NCI-H2171 (cell line): ENCODE results near the gene GCNA.
A peak's percentile ranks its signal among the peaks of the same experiment; 100 is the strongest.

Experiments used
- DNase-seq: peaks from one replicate; lab custom pipeline; 2025; lab: John Stamatoyannopoulos, UW

The GCNA gene, protein sequence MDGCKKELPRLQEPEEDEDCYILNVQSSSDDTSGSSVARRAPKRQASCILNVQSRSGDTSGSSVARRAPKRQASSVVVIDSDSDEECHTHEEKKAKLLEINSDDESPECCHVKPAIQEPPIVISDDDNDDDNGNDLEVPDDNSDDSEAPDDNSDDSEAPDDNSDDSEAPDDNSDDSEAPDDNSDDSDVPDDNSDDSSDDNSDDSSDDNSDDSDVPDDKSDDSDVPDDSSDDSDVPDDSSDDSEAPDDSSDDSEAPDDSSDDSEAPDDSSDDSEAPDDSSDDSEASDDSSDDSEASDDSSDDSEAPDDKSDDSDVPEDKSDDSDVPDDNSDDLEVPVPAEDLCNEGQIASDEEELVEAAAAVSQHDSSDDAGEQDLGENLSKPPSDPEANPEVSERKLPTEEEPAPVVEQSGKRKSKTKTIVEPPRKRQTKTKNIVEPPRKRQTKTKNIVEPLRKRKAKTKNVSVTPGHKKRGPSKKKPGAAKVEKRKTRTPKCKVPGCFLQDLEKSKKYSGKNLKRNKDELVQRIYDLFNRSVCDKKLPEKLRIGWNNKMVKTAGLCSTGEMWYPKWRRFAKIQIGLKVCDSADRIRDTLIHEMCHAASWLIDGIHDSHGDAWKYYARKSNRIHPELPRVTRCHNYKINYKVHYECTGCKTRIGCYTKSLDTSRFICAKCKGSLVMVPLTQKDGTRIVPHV

DNA sequence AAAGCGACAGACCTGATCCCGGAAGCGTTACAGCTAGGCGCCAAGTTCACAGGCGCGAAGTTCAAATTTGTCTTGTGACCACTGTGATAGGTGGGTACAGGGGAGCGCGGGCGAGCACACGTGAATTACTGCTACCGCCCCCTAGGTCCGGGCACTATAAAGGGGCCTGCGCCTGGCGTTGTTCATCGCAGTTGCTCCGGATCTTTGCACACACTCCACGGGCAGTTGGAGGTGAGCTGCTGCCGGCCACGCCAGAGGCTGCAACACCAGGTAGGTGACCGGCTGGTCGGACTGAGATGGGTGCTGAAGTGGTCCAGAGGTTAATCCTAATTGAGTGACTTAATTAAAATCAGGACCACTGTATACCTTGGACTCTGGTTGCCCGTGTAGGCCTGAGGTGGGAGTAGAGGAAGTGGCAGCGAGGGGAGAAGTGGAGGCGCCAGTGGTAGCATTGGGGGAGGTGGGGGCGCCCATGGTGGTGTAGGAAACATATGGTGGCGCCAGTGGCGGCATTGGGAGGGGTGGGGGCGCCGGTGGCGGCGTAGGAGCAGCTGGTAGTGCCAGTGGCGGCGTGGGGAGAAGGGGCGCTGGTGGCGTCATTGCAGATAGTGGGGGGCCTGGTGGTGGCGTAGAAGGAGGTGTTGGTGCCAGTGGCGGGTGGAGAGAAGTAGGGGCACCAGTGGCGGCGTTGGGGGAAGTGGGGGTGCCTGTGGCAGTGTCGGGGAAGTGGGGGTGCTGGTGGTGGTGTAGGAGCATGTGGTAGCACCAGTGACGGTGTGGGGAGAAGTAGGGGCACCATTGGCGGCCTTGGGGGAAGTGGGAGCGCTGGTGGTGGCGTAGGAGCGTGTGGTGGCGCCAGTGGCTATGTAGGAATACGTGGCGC is at the start of gene GCNA:
Gene GCNA (plus strand): TSS at position 185 of the 883 bp plus-strand sequence. CDS start 2,385 bp downstream, outside the sequence.
- no peak for DNase-seq

DNA sequence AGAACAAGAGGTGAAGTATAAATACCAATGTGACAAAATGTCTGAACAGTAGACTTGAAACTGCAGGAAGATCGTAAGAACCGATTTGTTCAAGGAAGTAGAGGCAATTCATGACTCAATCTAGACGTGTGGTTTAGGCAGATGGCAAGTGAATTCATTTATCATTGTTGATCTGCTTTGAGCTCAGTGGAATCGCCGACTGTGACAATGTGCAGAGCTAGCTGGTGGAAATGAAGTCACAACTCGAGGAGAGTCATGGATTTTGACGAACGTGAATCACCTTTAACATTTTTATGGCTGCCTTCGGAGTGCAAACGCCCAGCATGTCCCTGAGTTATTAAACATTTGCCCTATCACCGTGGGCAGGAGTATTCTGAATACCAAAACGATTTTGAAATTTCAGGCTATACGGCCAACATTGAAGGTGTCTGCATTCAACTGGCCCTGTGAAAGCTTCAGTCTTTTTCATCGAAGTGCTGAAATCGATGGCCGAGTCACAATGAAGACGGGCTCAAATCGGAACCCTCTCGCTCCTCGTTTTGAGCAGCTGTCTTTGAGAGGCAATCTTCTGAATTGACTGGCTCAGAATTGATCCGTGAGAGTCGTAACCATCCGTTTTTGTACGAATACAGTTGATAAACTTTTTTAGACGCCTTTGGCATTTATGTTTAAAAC is 46.0 kb upstream of the GCNA start:
- DNase-seq: no peak

DNA sequence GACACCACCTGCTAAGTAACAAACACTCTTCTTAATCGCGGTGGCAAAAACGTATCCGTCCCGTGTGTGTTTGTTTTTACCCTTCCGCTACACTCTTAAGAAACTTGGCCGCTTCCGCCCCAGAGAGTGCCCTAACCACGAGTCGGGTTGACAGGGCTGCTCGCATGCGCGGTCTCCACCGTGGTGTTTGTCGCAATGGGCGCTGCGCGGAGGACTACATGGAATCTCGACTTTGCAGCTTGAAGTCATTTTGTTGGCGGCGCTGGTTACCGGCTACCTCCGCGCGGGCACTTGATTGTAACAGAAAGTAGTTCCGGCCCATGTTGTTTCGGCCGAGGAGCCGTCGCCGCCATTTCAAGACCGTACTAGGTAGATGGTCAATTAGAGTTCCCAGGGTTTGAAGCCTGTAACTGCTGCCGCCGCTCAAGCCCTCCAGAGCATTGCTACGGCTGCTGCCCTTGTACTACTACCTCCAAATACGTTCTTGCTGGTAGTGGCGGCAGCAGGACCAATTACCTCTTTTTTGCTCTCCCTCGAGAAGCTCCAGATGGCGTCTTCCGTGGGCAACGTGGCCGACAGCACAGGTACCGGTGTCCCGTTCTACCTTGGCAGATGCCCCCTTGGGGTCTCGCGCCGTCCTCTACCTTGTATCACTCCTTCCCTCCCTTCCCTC is 45.3 kb upstream of the GCNA start, which contains the start of gene OGT:
Gene OGT (plus strand): TSS at position 352 of the 673 bp plus-strand sequence. CDS start 196 bp downstream, at position 548.
- DNase-seq: peak; percentile 90

DNA sequence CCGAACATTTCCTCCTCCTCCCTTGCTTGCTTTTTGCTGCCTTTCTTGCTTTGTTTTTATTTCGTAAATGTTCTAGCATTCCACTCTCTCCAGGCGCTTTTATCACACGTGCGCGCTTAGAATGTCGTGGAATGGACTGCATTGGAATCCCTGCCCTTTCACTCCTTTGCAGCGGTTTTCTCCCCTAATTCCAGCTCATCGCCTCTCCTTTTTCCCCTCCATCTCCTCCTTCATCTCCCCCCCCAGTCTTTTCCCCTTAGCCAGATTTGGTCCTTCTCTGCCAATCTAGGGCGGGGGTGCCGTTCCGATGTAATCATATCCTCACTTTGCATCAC is 44.8 kb upstream of the GCNA start:
- no peak for DNase-seq

DNA sequence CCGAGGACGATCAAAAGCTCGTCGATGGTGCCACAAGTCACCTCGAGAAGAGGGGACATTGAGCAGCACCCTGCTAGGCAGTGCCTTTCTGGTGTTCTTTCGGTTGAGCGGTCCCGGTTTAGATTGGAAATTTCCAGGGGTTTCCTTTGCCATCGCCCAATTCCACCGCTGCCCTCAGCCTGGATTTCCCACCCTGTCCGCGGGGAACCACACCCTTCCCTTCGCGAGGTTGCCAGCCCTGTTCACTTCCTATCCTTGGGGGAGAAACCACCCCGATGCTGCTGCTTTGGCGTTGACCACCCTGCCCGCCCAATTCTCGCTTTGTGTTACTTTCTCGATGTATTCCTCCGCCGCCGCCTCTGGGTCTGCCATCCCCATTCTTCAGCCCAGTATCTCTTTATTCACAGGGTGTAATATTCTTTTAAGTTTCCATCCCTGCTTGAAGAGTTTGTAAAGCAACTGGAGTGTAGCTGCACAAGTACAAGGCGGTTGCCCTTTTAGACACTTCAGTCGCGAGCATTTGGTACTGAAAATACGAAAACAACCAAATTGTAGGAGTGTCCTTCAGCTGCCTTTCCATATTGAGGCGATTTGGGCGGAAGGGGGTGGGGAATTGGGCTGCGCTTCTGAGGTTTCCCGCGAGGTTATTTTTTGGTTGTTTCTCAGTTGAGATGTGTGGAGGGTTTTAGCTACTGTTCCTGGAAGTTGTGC is 44.2 kb upstream of the GCNA start:
- DNase-seq: peak; percentile 40

DNA sequence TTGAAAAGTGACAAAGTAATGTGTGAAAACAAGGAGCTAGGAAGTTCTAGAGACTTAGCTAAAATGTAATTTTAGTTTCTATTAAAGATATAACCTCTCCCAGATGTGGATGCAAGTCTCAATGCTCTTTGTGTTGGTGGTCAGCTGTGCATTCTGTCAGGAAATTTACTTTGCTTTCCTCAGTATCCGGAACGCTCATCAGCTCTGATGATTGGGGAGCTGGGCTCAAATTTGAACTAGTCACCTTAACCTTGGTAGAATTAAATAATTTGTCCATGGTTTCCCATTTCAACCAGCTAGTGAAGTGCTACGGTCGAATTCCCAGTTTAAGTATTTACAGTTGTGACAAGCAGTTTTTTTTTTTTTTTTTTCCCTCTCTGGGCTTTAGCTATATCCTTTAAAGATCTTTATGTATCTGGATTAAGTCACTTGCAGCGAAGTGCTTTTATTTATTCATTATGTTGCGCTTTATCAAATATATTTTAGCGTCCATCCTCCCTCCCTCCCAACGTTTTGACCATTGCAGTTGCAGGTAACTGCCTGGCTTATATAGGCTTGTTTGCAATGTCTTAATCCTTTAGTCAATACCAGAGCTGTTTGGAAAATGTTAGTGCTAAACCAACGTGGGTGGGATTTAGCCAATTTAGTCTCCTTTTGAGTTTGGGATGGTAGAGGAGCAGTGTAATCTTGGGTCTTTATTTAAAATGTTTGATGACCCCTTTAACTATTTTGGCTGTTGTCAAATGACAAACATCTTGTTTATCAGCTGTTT is 43.3 kb upstream of the GCNA start:
- no peak for DNase-seq

DNA sequence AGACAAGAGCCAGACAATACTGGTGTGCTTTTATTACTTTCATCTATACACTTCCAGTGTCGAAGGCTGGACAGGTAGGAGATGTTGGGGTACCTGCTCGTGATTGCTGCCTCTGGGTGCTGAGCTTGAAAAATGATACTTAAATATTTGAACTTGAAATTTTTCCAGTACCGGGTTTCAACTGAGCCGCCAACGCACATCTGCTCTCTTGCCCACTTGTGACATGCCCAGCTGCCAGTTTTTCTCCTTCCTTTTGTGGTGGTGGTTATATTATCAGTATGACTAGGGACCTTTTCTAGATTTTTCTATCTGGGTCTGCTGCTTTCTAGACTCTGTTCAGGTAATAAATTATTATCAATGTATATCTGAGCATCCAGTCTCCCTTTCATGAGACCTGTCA is 42.0 kb upstream of the GCNA start:
- DNase-seq: no peak

DNA sequence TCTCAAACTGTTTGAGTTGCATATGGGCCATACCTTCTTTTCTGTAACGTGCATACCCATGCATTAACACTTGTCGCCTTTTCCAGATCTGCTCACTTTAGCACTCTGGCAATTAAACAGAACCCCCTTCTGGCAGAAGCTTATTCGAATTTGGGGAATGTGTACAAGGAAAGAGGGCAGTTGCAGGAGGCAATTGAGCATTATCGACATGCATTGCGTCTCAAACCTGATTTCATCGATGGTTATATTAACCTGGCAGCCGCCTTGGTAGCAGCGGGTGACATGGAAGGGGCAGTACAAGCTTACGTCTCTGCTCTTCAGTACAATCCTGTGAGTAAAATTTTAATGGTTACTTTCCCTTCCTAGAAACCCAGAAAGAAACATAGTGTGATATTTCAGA is 40.5 kb upstream of the GCNA start:
- no peak for DNase-seq

DNA sequence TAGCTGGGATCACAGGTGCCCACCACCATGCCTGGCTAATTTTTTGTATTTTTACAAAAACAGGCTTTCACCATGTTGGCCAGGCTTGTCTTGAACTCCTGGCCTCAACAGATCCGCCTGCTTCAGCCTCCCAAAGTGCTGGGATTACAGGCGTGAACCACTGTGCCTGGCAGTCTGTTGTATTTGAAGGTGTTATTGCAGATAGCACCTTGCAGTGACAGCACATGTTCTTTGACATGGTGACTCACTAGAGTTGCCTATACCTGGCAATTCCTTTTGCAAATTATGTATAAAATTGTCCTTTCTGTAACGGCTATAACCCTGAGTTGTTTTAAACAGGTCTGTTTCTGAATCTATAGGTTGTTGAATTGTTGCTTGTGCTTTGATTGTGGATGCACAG is 37.4 kb upstream of the GCNA start:
- no peak for DNase-seq

DNA sequence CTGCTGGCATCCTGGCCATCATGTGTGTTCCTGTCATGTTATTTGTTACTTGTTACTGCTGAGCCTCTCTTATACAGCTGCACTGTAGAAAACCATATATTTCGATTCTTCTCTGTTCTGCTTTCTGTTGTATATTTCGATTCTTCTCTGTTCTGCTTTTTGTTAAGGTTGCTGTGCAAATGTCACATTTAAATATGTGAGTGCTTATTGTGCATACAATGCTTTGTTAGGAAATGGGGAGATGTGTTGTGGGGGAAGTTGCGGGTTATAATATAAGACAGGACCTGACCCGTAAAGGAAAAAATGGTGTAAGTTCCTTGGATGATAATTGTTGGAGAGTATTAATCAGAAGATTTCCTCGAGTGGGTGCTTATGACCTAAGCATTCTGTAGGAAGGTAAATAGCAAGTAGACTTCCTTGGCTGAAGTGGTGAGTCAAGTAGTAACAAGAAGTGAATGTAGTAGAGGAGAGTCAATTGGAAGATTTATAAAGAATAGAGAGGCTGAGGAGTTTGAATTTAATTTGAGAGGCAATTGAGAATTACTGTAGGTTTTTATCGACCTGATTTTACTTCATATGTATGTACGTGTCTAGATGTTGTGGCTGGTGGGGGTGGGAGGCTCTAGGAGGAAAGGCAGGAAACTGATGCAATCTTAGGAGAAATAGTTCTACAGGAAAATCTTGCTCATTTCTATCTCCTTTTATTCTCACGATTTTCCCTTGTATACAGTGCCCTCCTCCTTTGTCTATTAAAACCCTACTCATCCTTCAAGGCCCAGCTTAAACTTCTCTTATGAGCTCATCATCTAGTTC is 36.8 kb upstream of the GCNA start:
- DNase-seq: no peak

DNA sequence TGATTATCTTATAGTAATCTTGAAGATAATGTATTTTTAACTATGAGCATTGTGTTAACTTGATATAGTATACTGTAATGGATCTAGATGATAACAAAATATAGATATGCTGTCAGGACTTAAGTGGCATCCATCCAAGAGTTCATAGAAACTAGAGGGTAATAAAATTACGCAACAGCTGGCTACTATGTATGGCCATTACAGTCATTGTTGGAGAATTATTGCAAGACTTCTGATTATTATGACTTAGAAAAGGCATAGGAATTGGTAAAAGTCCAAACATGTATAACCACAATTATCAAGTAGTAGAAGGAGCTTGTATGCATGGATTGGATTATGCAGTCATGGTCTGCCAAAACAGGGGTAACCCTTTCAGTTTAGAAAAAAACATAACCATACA is 35.8 kb upstream of the GCNA start:
- DNase-seq: no peak

DNA sequence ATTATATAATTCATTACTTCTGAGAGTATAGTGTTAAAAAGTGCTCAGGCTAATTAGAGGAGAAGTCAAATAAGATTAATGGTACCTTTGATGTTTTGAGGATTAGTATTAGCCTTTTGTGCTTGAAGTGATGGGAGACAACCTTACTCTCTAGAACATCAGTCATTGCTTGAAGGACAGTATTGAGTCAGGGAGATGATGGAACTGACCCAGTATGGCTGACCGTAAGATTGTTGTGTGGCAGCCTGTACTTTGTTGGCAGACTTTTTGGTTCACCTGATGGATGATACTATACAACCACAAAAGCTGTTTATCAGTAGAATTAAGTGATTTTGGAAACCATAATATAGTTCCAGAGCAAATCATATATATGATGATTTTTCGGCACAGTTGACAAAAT is 35.4 kb upstream of the GCNA start:
- DNase-seq: no peak

DNA sequence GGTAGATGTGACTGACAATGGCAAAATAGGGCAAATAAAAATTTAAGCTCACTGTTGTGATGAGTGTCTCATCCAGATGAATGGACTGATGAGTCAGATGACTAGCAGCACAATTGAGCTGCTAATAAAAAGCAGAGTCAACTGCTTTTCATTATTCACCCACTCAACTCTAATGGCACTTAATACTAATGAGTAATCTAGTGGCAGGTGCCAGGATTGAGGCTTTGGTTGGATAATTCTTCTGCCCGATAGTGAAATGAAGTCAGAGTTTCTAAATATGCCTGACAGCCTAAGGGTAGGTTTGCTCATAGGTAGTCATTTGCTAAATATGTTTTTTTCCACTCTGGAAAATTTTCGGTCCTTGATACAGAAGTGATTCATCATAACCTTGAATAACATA is 34.9 kb upstream of the GCNA start:
- DNase-seq: no peak

DNA sequence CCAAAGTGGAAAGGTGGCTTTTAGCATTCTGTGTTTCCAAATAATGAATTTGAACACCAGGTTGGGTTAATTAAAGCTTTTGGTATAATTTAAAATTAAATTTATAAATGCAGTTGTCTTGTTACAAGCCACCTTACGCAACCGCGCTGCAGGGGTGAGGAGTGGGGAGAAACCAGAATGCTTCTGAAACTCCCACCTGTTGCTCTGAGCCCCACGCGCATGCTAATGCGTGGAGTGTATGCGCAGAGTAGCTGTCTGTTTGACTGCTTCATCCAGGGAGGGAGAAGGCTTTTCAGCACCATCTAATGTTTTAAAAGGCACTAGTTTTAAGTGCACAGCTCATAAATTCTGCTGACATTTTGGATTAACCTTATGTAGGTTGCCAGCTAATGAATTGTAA is 32.9 kb upstream of the GCNA start:
- no peak for DNase-seq

DNA sequence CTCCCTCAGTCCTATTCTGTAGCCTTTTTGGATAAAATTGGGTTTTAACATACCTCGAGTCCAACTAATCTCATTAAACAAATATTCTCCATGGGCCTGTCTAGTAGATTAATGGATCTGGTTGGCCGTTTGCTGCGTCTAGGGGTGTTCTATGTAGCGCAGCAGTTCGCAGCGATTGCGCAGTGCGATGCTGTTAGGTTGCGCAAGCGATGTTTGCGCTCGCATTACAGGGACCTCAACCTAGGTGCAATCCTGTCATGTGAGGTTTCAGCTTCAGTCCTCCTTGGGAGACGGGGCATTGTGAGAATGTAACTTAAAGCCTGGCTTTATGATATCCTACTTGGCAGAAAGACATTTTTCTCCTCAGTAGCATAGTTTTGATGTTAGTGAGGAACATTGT is 31.4 kb upstream of the GCNA start:
- DNase-seq: no peak

DNA sequence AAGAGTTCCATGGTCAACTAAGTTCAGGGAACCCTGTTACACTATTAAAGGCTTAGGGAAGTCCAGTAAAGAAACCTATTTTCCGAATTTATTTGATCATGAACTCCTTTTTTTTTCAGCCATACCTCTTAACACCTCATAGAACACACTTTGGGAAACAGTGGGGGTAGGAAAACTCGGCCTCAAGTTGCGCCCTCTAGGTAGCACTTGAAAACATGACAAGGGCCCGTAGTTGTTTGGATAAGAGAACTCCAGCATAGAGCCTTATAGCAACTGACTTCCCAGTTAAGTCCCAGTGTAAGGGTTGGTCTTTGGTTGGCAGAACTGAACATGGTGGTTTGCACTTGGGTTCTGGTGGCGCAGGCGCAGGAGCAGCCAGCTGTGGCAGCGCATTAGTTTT is 30.9 kb upstream of the GCNA start:
- no peak for DNase-seq

DNA sequence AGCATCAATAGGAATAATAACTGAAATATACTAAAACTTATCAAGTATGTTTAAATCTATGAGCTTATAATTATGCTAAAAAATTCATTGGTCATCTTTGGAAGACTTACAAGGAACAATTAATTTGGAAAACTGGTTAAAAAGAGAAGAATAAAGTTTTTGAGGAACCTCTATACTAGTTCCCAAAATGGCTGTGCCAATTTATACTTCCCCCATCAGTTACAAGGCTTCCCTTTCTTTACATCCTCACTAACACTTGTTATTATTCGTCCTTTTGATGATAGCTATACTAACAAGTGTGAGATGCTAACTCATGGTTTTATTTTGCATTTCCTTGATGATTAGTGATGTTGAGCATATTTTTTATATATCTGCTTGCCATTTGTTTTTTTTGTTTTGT is 28.3 kb upstream of the GCNA start:
- no peak for DNase-seq

DNA sequence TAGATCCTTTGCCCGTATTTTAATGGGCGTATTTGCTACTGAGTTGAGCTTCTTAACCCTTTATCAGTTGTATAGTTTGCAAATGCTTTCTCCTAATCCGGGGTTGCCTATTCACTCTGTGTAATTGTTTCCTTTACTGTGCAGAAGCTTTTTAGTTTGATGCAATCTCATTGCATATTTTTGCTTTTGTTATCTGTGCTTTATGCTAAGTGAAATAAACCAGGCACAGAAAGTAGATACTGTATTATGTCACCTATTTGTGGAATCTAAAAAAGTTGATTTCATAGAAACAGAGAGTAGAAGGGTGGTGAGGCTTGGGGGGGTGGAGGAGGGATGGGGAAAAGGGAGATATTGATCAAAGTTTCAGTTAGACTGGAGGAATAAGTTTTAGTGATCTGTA is 27.7 kb upstream of the GCNA start:
- no peak for DNase-seq

DNA sequence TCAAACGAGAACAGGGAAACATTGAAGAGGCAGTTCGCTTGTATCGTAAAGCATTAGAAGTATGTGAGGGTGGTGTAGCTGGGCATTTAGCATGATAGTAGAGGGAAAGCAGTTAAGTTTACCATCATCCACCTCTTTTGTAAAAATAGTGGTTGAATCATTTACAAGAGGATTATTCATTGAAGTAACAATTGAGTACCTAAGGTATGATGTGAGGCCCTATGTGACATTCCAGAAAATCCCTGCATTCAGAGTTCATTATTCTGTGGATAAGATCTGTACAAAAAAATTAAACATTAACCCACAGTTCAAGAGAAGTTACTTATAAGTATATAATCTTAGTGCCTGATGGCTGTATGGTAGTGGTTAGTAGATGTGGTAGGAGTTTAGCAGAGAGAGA is 22.2 kb upstream of the GCNA start:
- no peak for DNase-seq
